GM21619 (cell line): ENCODE data around the gene HSD17B4.
"Not testable (repeated sequence)": the region's sequence is repeated elsewhere in the genome, so short reads cannot be mapped to it uniquely, and the experiment has no call there.

Experiments
- ATAC-seq: cut with Tn5 transposase; IDR thresholded peaks from one replicate; pipeline ENCODE4 v1.9.1; 2021; ENCODE audit not compliant: unreplicated experiment

Gene HSD17B4

GRCh38 chr5:119476341-119476740 is 24.0 kb downstream of the HSD17B4 start:
- ATAC-seq = no peak

- ATAC-seq = no peak
These were observed 26.5 kb downstream of the HSD17B4 start for GRCh38 chr5:119478781-119479180.

- ATAC-seq = not testable (repeated sequence)
These were observed 28.3 kb downstream of the HSD17B4 start for GRCh38 chr5:119480629-119481028.

- no peak for ATAC-seq
These were observed 30.9 kb downstream of the HSD17B4 start for GRCh38 chr5:119483155-119483554.

GRCh38 chr5:119484884-119485283 is 32.6 kb downstream of the HSD17B4 start:
- no peak for ATAC-seq

GRCh38 chr5:119501671-119502179 is 49.4 kb downstream of the HSD17B4 start:
- no peak for ATAC-seq

- not testable (repeated sequence) for ATAC-seq
These were observed 51.6 kb downstream of the HSD17B4 start for GRCh38 chr5:119503939-119504338.

- no peak for ATAC-seq
These were observed 60.0 kb downstream of the HSD17B4 start for GRCh38 chr5:119512277-119512676.

GRCh38 chr5:119515192-119515591 is 62.9 kb downstream of the HSD17B4 start:
- ATAC-seq = no peak

- ATAC-seq = not testable (repeated sequence)
These were observed 64.8 kb downstream of the HSD17B4 start for GRCh38 chr5:119517115-119517514.

GRCh38 chr5:119521232-119521631 is 68.9 kb downstream of the HSD17B4 start:
- no peak for ATAC-seq

- ATAC-seq = no peak
These were observed 70.5 kb downstream of the HSD17B4 start for GRCh38 chr5:119522841-119523240.

GRCh38 chr5:119524485-119524884 is 72.2 kb downstream of the HSD17B4 start:
- no peak for ATAC-seq

GRCh38 chr5:119527351-119527750 is 75.1 kb downstream of the HSD17B4 start:
- ATAC-seq = no peak

GRCh38 chr5:119529811-119530210 is 77.5 kb downstream of the HSD17B4 start:
- no peak for ATAC-seq

- ATAC-seq = no peak
These were observed 80.3 kb downstream of the HSD17B4 start for GRCh38 chr5:119532637-119533036.

GRCh38 chr5:119537704-119538103 is 85.4 kb downstream of the HSD17B4 start:
- peak; percentile 100 for ATAC-seq

- ATAC-seq = no peak
These were observed 89.4 kb downstream of the HSD17B4 start for GRCh38 chr5:119541716-119542115.

- no peak for ATAC-seq
These were observed 99.5 kb downstream of the HSD17B4 start for GRCh38 chr5:119551819-119552218.

- ATAC-seq = no peak
These were observed 102.3 kb downstream of the HSD17B4 start for GRCh38 chr5:119554597-119554996.

GRCh38 chr5:119570910-119571309 is 118.6 kb downstream of the HSD17B4 start:
- ATAC-seq = no peak

GRCh38 chr5:119578937-119579336 is 126.6 kb downstream of the HSD17B4 start:
- peak; percentile 45 for ATAC-seq

- ATAC-seq = no peak
These were observed 130.7 kb downstream of the HSD17B4 start for GRCh38 chr5:119582987-119583386.
